Fibroblast of skin of scalp (primary cell): ENCODE data around the gene SRY. TPM values are rescaled to one million over a fixed set of nuclear protein-coding genes. Genes with fewer than 3 reads are reported as not detected.
A peak's percentile ranks its signal among the peaks of the same experiment; 100 is the strongest.
"Not testable (repeated sequence)": the region's sequence is repeated elsewhere in the genome, so short reads cannot be mapped to it uniquely, and the experiment has no call there.

Experiments used
- DNase-seq: peaks from one replicate; pipeline ENCODE4 v3.0.0-alpha.2; 2013
- polyA plus RNA-seq, 2 experiments: library from polyadenylated mRNA; unstranded; fragments of 120-200 nt; gene quantifications; one replicate each; pipeline ENCODE4 v1.2.1, GENCODE V29; 2013; ENCODE audit not compliant: insufficient read length in 2 of 2

The SRY gene
- not detected for polyA plus RNA-seq (2013, experiment 1 of 2; ENCODE audit: insufficient read length)
- polyA plus RNA-seq (2013, experiment 2 of 2; ENCODE audit: insufficient read length), result not detected

DNA sequence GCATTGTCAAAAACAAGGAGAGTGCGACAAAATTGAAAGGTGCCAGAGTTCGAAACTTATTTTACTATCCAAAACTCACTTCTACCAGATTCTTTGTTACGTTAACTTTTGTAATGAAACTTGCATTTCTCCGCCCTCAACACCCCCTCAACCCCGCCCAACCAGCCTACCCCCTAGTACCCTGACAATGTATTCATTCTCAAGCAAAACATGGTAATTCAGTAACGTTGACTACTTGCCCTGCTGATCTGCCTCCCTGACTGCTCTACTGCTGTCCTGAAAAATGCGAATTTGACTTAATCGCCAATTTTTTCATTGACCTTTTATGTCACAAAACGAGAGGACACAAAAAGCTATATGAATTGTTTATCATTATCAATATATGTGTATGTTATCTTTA is at the start of gene SRY:
Gene SRY (minus strand): TSS at position 83 of the 400 bp plus-strand sequence. CDS start 79 bp downstream, at position 4.
- no peak for DNase-seq

- no peak for DNase-seq
Observed at GRCh38 chrY:2837078-2837477, 49.6 kb upstream of the SRY start.

DNA sequence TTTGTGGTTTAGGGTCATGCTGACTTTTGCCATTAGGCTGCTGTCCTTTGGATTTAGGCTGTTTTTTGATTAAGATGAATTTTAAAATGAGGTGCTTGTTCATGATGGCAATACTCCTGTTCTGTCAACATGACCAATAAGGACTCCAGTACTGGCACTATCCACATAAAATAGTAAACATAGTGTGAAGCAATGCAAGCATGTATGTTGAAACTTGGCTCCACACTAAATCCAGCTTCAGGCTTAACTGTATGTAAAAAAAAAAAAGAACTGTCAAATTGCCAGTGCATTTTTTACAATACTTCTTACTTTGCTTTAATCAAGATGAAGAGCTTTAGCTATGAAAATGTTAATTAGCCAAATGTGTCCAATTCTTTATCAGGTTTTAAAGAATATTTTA is 47.7 kb upstream of the SRY start:
- DNase-seq, result no peak

DNA sequence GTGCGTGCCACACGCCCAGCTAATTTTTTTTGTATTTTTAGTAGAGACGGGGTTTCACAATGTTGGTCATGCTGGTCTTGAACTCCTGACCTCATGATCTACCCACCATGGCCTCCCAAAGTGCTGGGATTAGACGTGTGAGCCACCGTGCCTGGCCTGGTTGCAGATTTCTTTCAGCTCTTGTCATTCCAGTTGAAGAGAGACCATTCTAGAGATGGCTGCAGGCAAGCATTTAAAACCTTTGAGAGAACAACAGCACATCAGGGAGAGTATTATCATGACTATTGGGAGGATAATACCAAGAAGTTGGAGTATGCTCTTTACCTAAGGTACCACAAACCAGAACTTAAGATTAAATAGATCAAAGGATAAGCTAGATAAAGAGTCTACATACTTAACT is 41.0 kb upstream of the SRY start:
- DNase-seq, result no peak

DNA sequence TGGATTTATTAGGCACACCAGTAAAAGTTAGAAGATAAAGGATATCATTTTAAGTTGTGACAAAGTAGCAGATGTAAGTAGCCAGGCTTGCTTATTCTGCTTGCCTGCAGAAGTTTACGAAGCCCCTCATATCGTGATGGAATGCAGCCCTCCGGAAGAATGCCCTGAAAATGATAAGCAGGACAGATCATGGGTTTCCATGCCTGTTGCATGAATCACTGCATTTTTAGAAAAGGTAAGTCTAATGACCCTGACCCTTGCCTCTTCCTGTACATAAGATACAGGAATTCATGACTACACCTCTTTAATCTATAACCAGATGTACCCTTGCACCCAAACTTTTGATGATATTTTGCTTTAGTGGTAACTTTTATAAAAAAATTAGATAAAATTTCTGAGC is 37.0 kb upstream of the SRY start:
- no peak for DNase-seq

DNA sequence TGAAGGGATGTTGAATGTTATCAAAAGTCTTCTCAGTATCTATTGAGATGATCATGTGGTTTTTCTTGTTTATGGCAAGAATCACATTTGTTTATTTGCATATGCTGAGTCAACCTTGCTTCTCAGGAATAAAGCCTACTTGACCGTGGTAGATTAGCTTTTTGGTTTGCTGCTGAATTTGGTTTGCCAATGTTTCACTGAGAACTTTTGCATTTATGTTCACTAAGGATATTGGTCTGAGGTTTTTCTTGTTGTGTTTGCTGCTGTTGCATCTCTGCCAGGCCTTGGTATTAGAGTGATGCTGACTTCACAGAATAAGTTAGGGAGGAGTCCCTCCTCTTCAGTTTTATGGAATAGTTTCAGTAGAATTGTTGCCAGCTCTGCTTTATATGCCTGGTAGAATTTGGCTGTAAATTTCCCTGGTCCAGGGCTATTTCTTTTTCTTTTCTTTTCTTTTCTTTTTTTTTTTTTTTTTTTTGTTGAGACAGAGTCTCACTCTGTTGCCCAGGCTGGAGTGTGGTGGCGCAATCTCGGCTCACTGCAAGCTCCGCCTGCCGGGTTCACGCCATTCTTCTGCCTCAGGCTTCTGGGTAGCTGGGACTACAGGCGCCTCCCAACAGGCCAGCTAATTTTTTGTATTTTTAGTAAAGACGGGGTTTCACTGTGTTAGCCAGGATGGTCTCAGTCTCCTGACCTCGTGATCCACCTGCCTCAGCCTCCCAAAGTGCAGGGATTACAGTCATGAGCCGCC is 29.8 kb upstream of the SRY start:
- DNase-seq, result not testable (repeated sequence)

DNA sequence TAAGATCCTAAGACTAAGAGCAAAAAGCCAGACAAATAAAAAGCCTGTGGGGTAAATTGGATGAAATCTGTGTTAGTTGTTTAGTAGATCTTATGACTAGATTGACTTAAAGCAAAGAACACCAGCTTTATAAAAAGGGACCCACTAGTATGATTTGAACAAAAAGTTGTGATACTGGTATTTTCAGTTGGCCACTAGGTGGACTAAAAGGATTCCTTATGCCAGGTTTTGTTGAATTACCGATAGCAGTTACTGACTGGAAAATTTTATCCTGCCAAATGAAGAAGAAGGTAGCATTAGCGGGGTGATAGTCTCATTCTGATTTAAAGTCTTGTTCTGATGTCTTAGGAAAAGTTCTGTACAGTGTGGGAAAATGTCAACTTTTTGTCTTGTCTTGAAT is 12.8 kb upstream of the SRY start:
- DNase-seq, result peak; percentile 12

DNA sequence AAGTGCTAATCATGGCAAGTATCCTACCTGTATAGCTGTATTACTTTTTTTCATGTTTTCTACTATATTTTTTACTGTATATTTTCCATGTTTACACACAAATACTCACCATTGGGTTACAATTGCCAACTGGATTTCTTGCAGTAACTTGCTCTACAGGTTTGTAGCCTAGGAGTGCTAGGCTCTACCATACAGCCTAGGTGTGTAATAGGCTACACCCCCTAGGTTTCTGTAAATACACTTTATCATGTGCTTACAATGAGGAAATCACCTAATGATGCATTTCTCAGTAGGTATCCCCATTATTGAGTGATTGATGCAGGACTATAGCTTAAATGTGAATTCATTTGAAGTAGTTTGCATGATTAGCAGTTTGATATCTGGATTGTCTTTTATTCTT is 10.5 kb upstream of the SRY start:
- no peak for DNase-seq

GRCh38 chrY:2796977-2797523 is 9.6 kb upstream of the SRY start:
- DNase-seq, result no peak

GRCh38 chrY:2789756-2790155 is 2.3 kb upstream of the SRY start:
- no peak for DNase-seq

DNA sequence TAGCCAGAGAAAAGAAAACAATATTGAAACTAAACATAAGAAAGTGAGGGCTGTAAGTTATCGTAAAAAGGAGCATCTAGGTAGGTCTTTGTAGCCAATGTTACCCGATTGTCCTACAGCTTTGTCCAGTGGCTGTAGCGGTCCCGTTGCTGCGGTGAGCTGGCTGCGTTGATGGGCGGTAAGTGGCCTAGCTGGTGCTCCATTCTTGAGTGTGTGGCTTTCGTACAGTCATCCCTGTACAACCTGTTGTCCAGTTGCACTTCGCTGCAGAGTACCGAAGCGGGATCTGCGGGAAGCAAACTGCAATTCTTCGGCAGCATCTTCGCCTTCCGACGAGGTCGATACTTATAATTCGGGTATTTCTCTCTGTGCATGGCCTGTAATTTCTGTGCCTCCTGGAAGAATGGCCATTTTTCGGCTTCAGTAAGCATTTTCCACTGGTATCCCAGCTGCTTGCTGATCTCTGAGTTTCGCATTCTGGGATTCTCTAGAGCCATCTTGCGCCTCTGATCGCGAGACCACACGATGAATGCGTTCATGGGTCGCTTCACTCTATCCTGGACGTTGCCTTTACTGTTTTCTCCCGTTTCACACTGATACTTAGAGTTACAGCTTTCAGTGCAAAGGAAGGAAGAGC is 488 bp downstream of the SRY start:
- no peak for DNase-seq
